B cell (primary cell): ENCODE measurements around the gene ATP11C. TPM values are rescaled to one million over a fixed set of nuclear protein-coding genes. Genes with fewer than 3 reads are reported as not detected.
A peak's percentile ranks its signal among the peaks of the same experiment; 100 is the strongest.

Experiments used
- ATAC-seq: fragments of 200-7000 bp; cut with Tn5 transposase; one replicate; pipeline ENCODE4 v1.10.0; 2021; ENCODE audit warnings: low read depth, mild to moderate bottlenecking, moderate number of reproducible peaks, moderate library complexity
- CTCF ChIA-PET: fragments of 350-600 bp; sonication (Branson Sonifier 250); formaldehyde crosslinking; loops from one replicate; lab custom pipeline; 2021; ENCODE audit warnings: antibody characterized with exemption, inconsistent platforms; lab: Charles Lee
- POLR2A ChIA-PET: fragments of 350-600 bp; sonication (Branson Sonifier 250); formaldehyde crosslinking; loops from one replicate; lab custom pipeline; 2021; ENCODE audit warnings: antibody characterized with exemption; lab: Charles Lee
- DNase-seq: peaks from one replicate; pipeline ENCODE4 v3.0.0; 2013
- H2AFZ ChIP-seq: 2 replicates; pipeline ENCODE4 v1.6.1; 2012; ENCODE audit warnings: mild to moderate bottlenecking, low read depth, low read length; ENCODE audit not compliant: insufficient read depth, poor library complexity, severe bottlenecking
- H3K27ac ChIP-seq, 2 donors: 1 replicate in 1 of 2; 2 replicates in 1 of 2; pipeline ENCODE4 v1.5.1; 2012 to 2013; ENCODE audit warnings: low read length in 2 of 2, mild to moderate bottlenecking in 2 of 2, moderate library complexity in 1 of 2
- H3K27me3 ChIP-seq, 4 experiments: fragments of 200-600 bp in 1 of 4; sonication (generic) in 1 of 4; replicated peaks in 1 of 4; 1 replicate in 2 of 4; 2 replicates in 2 of 4; pipeline versions ENCODE4 v1.6.1 to v1.7.0; 2013 to 2016; ENCODE audit warnings: low read length in 3 of 4, mild to moderate bottlenecking in 2 of 4, mixed read lengths in 1 of 4, moderate library complexity in 1 of 4; ENCODE audit not compliant: insufficient read depth in 4 of 4, control insufficient read depth in 3 of 4; ENCODE audit errors: control extremely low read depth in 1 of 4
- H3K36me3 ChIP-seq, 2 experiments: replicated peaks in 1 of 2; 1 replicate in 1 of 2; 2 replicates in 1 of 2; pipeline versions ENCODE4 v1.6.1 to v1.7.1; 2013; ENCODE audit warnings: low read length in 1 of 2; ENCODE audit not compliant: insufficient read depth in 2 of 2, control insufficient read depth in 1 of 2; ENCODE audit errors: control extremely low read depth in 1 of 2, extremely low read depth in 1 of 2
- H3K4me1 ChIP-seq, 2 donors: fragments of 200-600 bp in 1 of 2; sonication (generic) in 1 of 2; 1 replicate in 1 of 2; 2 replicates in 1 of 2; pipeline versions ENCODE4 v1.5.1 to v1.6.1; 2013 to 2017; ENCODE audit warnings: low read length in 2 of 2; ENCODE audit not compliant: control insufficient read depth in 2 of 2, insufficient read depth in 2 of 2
- H3K4me2 ChIP-seq: replicated peaks from 2 replicates; pipeline ENCODE3; 2012; ENCODE audit warnings: mild to moderate bottlenecking, low read depth, low read length; ENCODE audit not compliant: poor library complexity, severe bottlenecking
- H3K4me3 ChIP-seq, 5 experiments: fragments of 200-600 bp in 1 of 5; sonication (generic) in 1 of 5; 1 replicate in 3 of 5; 2 replicates in 2 of 5; pipeline versions ENCODE4 v1.5.1 to v1.7.0; 2011 to 2016; ENCODE audit warnings: low read length in 4 of 5, mild to moderate bottlenecking in 4 of 5, low read depth in 2 of 5, control low read depth in 1 of 5, moderate library complexity in 1 of 5; ENCODE audit not compliant: insufficient read depth in 1 of 5; ENCODE audit errors: control extremely low read depth in 1 of 5, extremely low read depth in 1 of 5
- H3K79me2 ChIP-seq: fragments of 200-600 bp; sonication (generic); one replicate; pipeline ENCODE4 v1.6.0; 2016; ENCODE audit warnings: low read length; ENCODE audit not compliant: control insufficient read depth, insufficient read depth
- H3K9ac ChIP-seq: fragments of 200-600 bp; sonication (generic); 2 replicates; pipeline ENCODE4 v1.6.1; 2017; ENCODE audit warnings: mild to moderate bottlenecking, low read length, moderate library complexity
- H3K9me3 ChIP-seq, 3 donors: one replicate each; pipeline versions ENCODE4 v1.6.1 to v1.7.1; 2013; ENCODE audit warnings: low read length in 2 of 3; ENCODE audit not compliant: control insufficient read depth in 2 of 3, insufficient read depth in 1 of 3; ENCODE audit errors: control extremely low read depth in 1 of 3
- H4K20me1 ChIP-seq: 2 replicates; pipeline ENCODE4 v1.6.0; 2012; ENCODE audit warnings: mild to moderate bottlenecking, low read length; ENCODE audit not compliant: insufficient read depth, control insufficient read depth, poor library complexity, severe bottlenecking
- H3K27ac Mint-ChIP-seq: one replicate; pipeline ENCODE4 v1.8.0; 2021; ENCODE audit warnings: mixed read lengths
- H3K27me3 Mint-ChIP-seq: one replicate; pipeline ENCODE4 v1.8.0; 2021; ENCODE audit warnings: mixed read lengths
- H3K4me1 Mint-ChIP-seq: one replicate; pipeline ENCODE4 v1.8.0; 2021; ENCODE audit warnings: mixed read lengths
- H3K4me3 Mint-ChIP-seq: one replicate; pipeline ENCODE4 v1.8.0; 2021; ENCODE audit warnings: mixed read lengths
- H3K9me3 Mint-ChIP-seq: one replicate; pipeline ENCODE4 v1.8.0; 2022; ENCODE audit warnings: mixed read lengths; ENCODE audit not compliant: insufficient read depth
- CTCF ChIP-seq: fragments of 200-600 bp; IDR thresholded peaks from one replicate; pipeline ENCODE4 v1.8.0; 2022; ENCODE audit warnings: antibody characterized with exemption, mild to moderate bottlenecking
- EZH2 ChIP-seq: IDR thresholded peaks from 2 replicates; pipeline ENCODE4 v1.6.1; 2012; ENCODE audit warnings: borderline replicate concordance, low read depth, mild to moderate bottlenecking, moderate library complexity, low read length; ENCODE audit not compliant: insufficient read depth, poor library complexity, severe bottlenecking
- WGBS: methylation state at CpG from one replicate; pipeline ENCODE4 v1.1.5; 2013; ENCODE audit warnings: missing lambda C conversion rate; ENCODE audit not compliant: insufficient coverage; 5-methylcytosine and 5-hydroxymethylcytosine counted together
- intact Hi-C: fragments of 100-400 bp; cut with micrococcal nuclease; formaldehyde crosslinking; loops from one replicate; pipeline ENCODE4 v1.10.0; 2022
- polyA plus RNA-seq: library from polyadenylated mRNA; depleted of rRNA; stranded (reverse); fragments of >200 nt; gene quantifications from 2 replicates; pipeline ENCODE4 v1.2.3, GENCODE V29; 2012
- total RNA-seq, 2 donors: library from RNA; stranded (reverse); fragments of 120-200 nt in 1 of 2; gene quantifications; 1 replicate in 1 of 2; 2 replicates in 1 of 2; pipeline versions ENCODE4 v1.2.3 to v1.2.4, GENCODE V29; 2013 to 2022

ATP11C gene
- total and polyA plus RNA-seq, 2 donors (not counting 1 experiment from before 2014, with no cell fraction given) = 8.5 to 29.2 TPM

DNA sequence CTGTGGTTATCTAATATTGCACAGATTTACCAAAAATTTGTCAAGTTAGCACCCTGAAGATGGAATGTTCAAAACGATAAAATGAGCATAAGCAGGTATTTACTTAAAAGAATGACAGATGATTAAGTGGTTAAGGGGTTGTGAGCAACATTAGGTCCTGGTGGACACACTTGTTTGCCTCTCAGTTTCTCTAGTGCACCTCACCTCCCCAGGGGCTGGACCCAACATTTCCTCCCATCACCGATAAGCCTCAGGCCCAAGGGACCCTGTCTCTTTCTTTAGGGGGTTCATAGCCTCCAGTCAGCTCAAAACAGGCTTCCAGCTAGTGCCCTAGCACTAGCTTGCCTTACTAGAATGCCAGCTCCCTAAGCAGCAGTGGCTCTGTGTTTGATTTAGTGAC, 88.0 kb downstream of the ATP11C start:
- H4K20me1 ChIP-seq = no peaks in the 10 kb centered on the region
- no peak overlapping the region for H2AFZ ChIP-seq
- DNase-seq (no peak), ATAC-seq (peak; percentile 36)
- no peak overlapping the region for H3K27ac ChIP-seq
- peaks cover 13 to 14% of the 10 kb centered on the region in 2 donors for H3K4me1 ChIP-seq
- H3K27ac Mint-ChIP-seq = peak overlapping the region; percentile 61
- H3K27me3 ChIP-seq = no peaks in the 10 kb centered on the region
- no peak overlapping the region for H3K9ac ChIP-seq
- POLR2A ChIA-PET = no interaction called here
- no CpG with 5 or more reads among the region's 2 CpGs for WGBS
- H3K4me3 Mint-ChIP-seq = peak overlapping the region; percentile 68
- intact Hi-C loops = no loop called here
- H3K9me3 ChIP-seq = no peaks in the 10 kb centered on the region
- no peaks in the 10 kb centered on the region for H3K36me3 ChIP-seq
- H3K9me3 Mint-ChIP-seq = no peaks in the 10 kb centered on the region
- H3K4me1 Mint-ChIP-seq = peaks cover 21% of the 10 kb centered on the region
- H3K4me3 ChIP-seq = no peak overlapping the region
- H3K27me3 Mint-ChIP-seq = no peaks in the 10 kb centered on the region
- peak overlapping the region; percentile 20 for H3K4me2 ChIP-seq
- no peak for TF ChIP-seq EZH2
- no peak for TF ChIP-seq CTCF
- CTCF ChIA-PET = interaction anchor here (0.5 kb wide), 1 partner anchor 125 kb away, joined by 4 read pairs; no protein-coding TSS in a partner anchor
- H3K79me2 ChIP-seq = no peaks in the 10 kb centered on the region

DNA sequence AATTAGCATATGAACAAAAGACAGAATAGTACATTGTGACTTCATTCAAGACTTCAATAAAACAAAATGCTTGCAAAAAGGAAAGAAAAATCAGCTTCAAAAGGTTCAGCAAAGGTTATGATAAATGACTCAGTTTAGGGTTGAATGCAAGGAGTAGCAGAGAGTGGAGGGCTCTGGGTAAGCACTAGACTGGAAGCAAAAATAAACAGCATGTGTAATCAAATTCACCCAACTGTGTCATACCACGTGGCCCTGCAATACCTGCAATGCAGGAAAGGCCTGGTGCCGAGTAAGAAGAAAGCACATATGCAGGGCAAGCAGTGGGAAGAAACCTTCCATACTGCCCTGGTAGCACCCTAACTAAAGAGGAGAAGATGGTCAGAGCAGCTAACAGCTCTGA, 88.7 kb downstream of the ATP11C start:
- CTCF ChIA-PET = no interaction called here
- Mint-ChIP-seq H3K27ac (peak overlapping the region; percentile 56), H3K27me3 (no peaks in the 10 kb centered on the region), H3K4me3 (peak overlapping the region; percentile 45), H3K4me1 (peaks cover 23% of the 10 kb centered on the region), H3K9me3 (no peaks in the 10 kb centered on the region)
- WGBS = no CpG with 5 or more reads among the region's 2 CpGs
- Histone ChIP-seq H3K27ac (no peak overlapping the region), H3K79me2 (no peaks in the 10 kb centered on the region), H4K20me1 (no peaks in the 10 kb centered on the region), H3K9ac (no peak overlapping the region), H3K36me3 (no peaks in the 10 kb centered on the region), H3K27me3 (no peaks in the 10 kb centered on the region), H3K4me3 (no peak overlapping the region), H3K4me2 (peak overlapping the region; percentile 20), H3K9me3 (no peaks in the 10 kb centered on the region), H2AFZ (no peak overlapping the region), H3K4me1 (peaks cover 13 to 14% of the 10 kb centered on the region in 2 donors)
- POLR2A ChIA-PET = no interaction called here
- intact Hi-C loops = no loop called here
- ATAC-seq = no peak
- TF ChIP-seq CTCF (no peak), EZH2 (no peak)
- DNase-seq = peak; percentile 4
